ENCODE measurements around the gene RPAIN. TPM values are rescaled to one million over a fixed set of nuclear protein-coding genes. Genes with fewer than 3 reads are reported as not detected.

RPAIN gene
- total RNA-seq, 4 donors from 2014 or later, result 35.9 to 53.0 (median 40.6) TPM

GRCh38 chr17:5473906-5474305 lies 53.9 kb downstream of the RPAIN start:
- no peak for TF ChIP-seq CTCF (IDR thresholded peaks at IDR 0.05; ENCODE audit: low read depth)

DNA sequence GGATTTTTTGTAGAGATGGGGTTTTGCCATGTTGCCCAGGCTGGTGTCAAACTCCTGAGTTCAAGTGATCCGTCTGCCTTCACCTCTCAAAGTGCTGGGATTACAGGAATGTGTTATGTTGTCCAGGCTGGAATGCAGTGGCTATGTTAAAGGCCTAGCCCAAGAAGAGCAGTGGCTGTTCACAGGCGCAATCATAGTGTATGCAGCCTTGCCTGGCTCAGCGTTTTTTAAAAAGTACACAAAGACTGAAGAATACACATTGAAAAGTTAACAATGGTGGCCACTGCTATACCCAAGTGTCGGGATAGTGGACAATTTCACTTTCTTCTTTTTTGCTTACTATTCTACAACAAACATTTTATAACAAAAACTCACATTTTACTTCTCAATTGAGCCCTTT lies 59.0 kb downstream of the RPAIN start:
- TF ChIP-seq CTCF (IDR thresholded peaks at IDR 0.05; ENCODE audit: low read depth), result no peak

DNA sequence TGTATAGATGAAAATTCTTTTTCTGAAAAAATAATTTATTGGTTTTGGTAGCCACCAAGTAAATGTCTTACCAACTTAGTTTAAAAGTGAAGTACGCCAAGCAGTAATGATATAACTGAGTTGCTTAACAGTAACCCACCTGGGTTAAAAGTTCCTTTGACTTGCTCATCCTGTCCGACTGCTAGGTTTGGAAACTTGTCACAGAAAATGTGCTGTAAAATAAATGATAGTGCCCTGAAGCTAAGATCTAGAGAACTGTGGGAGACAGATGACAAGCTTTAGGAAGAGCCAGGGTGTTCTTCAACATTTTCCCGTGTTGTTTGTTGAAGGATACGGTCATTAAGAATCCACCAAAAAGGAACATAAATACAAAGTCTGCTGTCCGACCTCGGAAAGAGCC lies 61.0 kb downstream of the RPAIN start:
- TF ChIP-seq CTCF (IDR thresholded peaks at IDR 0.05; ENCODE audit: low read depth), result no peak

DNA sequence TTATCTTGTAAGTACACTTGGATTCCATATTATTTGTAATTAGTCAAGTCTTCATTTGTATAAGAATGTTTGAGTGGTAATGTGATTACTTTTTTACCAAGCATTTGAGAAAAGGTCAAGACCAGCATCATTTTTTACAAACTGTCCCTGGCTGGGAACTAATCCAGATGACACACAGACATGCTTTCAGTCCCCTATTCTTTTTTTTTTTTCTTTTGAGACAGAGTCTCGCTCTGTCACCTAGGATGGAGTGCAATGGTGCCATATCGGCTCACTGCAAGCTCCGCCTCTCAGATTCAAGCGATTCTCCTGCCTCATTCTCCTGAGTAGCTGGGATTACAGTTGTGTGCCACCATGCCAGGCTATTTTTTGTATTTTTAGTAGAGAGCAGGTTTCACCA lies 61.5 kb downstream of the RPAIN start:
- TF ChIP-seq CTCF (IDR thresholded peaks at IDR 0.05; ENCODE audit: low read depth), result no peak

Other genes starting within 250 kb of the RPAIN start
- 10 to 100 TPM in 3 of 4 donors, 1 to 10 TPM in 1; 5.5 to 17.1 (median 11.0) TPM for gene ZNF594, start 228.3 kb upstream of the RPAIN start, total RNA-seq
- 10 to 100 TPM in 1 of 4 donors, 1 to 10 TPM in 3; 1.7 to 17.0 (median 7.6) TPM for gene SCIMP, start 185.3 kb upstream of the RPAIN start, total RNA-seq
- gene RABEP1, start 137.9 kb upstream of the RPAIN start, total RNA-seq, result 10 to 100 TPM; 59.5 to 72.1 (median 63.3) TPM
- gene NUP88, start 520 bp upstream of the RPAIN start, total RNA-seq, result 100 to 1,000 TPM in 1 of 4 donors, 10 to 100 TPM in 3; 58.8 to 104 (median 64.6) TPM
- 10 to 100 TPM; 54.4 to 85.3 (median 73.3) TPM for gene C1QBP, start 19.0 kb downstream of the RPAIN start, total RNA-seq
- 1 to 10 TPM; 7.8 to 9.3 (median 8.2) TPM for gene DHX33, start 48.8 kb downstream of the RPAIN start, total RNA-seq
- 10 to 100 TPM; 25.8 to 55.9 (median 32.8) TPM for gene DERL2, start 66.0 kb downstream of the RPAIN start, total RNA-seq
- gene MIS12, start 66.4 kb downstream of the RPAIN start, total RNA-seq, result 10 to 100 TPM in 3 of 4 donors, 1 to 10 TPM in 1; 8.7 to 17.1 (median 12.3) TPM
- 10 to 100 TPM; 23.3 to 72.5 (median 39.5) TPM for gene NLRP1, start 164.3 kb downstream of the RPAIN start, total RNA-seq

All from subcutaneous adipose tissue (tissue), 4 donors.